Measurements from ENCODE around the gene TNNT2.

Gene TNNT2

DNA sequence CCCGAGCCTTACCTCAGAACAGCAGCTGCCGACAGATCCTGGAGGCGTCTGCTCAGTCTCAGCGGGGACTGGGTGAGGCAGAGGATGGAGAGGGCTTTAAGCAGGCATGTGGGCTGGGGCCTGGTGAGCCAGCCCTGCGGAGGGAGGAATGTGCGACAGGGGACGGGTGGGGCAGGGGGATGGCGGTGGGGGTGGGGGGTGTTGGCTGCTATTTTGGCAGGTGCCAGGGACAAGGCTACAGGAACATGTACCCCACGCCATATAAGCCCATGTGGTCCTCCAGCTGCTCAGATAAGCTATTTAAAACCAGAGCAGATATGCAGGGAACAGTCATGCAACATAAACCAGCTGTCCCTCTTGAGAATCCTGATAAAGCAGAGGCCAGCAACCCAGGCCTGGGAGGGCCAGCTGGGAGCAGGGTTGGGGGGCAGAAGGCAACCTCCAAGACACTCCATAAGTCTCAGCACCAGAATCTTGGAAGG lies at the start of gene TNNT2:
TSS of gene TNNT2 (minus strand) at position 70 of the 482 bp plus-strand sequence. CDS start 4,426 bp downstream, outside the sequence.
- no peak for DNase-seq

GRCh38 chr1:201426479-201427310 lies 49.2 kb upstream of the TNNT2 start:
- no peak for DNase-seq

GRCh38 chr1:201424146-201424545 lies 46.7 kb upstream of the TNNT2 start:
- DNase-seq: no peak

- DNase-seq: no peak
Observed at GRCh38 chr1:201423655-201424054, 46.2 kb upstream of the TNNT2 start.

GRCh38 chr1:201422436-201423030 lies 45.1 kb upstream of the TNNT2 start:
- DNase-seq: no peak

DNA sequence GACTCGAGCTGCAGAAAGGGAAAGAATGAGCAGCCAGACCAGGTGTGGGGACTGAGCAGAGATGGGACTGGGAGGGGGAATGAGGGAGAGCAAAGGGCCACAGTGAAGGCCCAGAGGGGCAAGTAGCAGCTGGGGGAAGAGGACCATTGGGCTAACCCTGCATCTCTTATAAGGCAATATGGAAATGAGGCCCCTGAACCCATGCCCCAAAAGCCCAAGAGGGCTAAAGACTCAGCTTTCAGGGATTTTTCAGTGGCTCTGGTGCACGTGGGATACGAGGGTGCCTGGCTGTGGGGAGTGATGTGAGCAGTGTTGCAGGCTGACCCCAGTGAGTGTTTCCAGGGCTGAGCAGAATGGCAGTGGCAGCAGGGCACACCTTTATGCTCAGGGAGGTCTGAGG lies 44.5 kb upstream of the TNNT2 start:
- no peak for DNase-seq

DNA sequence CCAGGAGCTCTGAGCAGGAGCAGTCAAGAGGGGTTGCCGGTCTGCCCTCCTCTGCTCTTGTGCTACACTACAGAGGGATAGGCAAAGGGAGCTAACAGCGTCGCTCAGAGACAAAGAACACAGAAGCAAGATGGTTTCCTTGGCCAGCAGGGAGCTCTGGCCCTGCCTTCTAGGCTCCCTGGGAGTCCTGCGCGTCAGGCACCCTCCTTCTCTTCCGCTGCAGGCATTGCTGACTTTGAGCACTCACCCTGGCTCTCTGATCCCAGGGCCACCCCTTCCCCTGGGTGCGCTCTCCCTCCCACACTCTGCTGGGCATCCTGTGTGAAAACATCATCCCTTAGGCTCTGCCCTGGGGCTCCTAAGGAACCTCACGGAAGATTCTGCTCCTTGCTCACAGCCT lies 43.6 kb upstream of the TNNT2 start:
- no peak for DNase-seq

DNA sequence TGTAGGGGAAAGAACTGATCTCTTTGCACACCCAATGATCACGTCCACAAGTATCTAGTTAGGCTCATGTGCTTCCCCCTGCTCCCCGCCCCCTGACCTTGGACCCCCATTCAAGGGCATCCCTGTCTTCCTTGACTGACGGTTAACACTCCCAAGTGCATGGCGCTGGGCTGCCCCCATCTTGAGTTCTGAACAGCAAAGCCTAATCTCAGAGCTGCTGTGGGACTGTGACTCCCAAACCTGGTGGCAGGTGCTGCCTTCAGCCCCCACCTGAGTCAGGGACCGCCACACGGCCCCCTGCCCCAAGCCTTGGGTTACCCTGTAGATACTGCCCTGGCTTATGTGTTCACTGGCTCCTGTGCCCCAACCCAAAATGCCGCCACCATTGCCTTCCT lies 43.1 kb upstream of the TNNT2 start:
- no peak for DNase-seq

DNA sequence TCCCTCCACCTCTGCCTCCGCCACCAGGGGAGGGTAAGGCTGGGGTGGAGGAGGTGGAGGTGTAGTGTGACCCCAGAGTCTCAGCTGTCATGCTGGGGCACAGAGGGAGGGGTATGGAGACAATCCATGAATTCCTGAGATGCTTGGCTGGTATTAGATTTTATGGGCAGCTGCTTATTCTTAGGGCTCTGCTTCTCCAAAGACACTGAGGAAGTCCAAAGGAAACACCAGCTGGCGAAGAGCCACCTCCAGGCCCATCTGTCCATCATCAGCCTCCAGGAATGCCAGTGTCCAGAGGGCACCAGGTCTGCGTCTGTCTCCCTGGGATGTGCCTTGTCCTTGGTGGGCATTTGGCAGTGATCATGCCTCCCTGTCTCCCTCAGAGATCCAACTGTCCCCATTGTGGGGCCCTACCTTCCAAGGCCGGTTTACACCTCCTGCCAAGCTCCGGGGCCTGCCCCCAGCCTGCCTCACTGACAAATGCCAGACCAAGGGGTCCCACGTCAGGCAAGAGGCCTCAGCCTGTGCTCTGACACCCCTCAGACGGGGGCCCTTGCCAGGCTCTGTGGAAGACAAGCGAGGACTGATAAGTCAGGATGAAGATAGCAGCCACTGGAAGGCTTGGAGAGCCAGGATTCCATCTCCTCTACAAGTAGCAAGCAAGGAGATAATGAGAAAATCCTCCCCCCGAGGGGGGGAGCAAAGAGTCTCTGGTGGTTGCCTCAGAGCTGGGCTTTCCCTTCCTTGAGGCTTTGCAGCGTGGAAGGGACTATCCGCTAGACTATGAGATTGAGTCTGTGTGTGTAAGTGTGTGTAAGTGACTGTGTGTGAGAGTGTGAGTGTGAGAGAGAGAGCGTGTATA lies 42.5 kb upstream of the TNNT2 start:
- DNase-seq: no peak

DNA sequence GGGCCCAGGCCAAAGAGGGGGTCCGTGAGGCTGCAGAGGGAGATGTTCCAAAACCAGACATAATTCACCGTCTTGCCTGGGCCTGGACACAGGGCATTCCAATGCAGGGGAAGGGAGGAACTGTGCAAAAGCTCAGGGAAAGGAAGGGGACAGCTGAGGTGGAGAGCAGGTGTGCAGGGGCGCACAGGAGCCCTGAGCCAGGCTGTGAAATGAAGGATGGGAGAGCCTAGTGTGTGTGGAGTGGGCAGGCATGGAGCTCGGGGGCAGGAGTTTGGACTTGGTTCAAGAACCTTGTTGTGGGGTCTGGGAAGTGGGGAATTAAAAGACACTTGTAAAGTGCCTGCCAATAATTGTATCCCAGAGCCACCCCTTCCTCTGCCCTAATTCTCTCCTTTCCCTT lies 41.8 kb upstream of the TNNT2 start:
- no peak for DNase-seq

DNA sequence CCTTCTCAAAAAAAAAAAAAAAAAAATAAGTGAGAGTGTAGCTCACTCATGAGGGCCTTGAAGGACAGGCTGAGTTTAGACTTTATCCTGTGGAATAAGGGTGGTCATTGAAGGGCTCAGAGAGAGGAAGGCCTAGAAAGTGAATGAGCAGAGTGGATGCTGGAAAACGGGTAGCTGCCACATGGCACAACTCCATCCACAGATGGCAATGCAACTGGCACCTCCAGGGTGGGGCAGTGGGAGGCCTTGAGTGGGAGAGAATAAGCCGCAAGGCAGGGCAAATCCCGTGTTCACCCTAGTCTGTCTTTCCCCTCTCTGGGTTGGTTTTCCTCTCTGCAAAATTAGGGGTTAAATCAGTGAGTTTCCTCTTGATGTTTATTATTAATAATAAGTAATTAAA lies 41.0 kb upstream of the TNNT2 start:
- DNase-seq: no peak

DNA sequence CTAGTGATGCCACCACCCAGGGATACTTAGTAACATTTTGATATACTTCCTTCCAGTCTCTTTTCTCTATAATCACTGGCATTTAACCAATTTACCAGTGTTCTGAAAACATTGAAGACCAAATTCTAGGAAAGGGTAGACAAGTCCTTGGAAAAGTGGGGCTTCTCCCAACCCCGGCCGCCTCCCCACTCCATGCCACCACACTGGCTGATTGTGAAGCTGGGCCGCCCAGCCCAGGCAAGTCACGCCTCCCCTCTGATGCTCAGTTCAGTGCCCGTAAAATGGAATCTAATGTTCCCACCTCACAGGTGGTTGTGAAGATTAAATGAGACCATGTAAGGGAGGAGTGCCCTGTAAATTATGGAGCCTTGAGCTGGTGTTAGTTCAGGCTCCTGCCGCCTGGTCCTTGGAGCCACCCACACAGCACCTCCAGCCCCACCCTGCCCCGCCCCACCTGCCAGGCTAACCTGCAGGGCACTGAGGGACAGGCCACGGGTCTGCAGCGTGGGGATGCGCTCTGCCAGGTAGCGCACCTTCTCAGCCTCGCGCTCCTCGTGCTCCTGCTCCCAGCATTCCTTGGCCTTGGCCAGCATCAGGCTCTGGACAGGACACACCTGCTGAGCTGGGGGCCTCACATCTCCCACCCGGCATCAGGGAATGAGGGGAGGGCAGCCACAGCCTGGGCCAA lies 36.7 kb upstream of the TNNT2 start:
- no peak for DNase-seq

- DNase-seq: no peak
Observed at GRCh38 chr1:201411292-201411691, 33.8 kb upstream of the TNNT2 start.

DNA sequence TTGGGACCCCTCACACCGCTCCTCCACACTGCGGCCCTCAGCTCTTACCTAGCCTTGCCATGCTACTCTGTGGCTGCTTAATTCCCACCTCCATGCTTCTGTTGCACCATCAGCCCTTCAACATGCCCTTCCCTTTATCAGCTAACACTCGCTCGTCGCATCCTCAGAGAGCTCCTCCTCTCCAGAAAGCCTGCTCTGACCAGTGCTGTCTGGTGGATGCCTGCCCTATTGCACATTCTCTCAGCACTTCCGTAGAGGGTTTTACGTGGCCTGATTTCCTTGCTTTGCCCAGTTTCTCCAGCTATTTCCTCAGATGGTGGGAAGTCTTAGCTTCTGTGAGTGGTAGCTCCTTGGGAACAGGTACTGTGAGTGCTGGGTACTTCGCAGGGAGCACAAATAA lies 32.0 kb upstream of the TNNT2 start:
- DNase-seq: no peak

DNA sequence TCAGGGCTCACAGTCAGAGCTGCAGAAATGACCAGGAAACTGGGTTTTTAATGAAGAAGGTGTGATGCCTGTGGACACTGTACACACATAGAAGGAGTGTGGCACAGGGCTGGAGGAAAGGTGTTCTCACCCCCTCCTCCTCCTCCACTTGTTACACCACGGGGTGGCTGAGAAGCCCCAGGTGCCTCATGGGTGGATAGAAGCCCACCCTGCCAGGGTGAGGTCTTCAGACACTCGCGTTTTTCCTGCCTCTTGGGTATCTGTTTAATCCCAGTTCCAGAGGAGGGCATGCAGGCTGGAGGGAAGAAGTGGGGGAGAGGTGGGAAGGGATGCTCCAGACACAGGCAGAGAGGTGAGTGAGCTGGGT lies 31.3 kb upstream of the TNNT2 start:
- DNase-seq: no peak

- peak; percentile 46 for DNase-seq
Observed at GRCh38 chr1:201408176-201408833, 30.8 kb upstream of the TNNT2 start.

- no peak for DNase-seq
Observed at GRCh38 chr1:201406831-201407406, 29.4 kb upstream of the TNNT2 start.

DNA sequence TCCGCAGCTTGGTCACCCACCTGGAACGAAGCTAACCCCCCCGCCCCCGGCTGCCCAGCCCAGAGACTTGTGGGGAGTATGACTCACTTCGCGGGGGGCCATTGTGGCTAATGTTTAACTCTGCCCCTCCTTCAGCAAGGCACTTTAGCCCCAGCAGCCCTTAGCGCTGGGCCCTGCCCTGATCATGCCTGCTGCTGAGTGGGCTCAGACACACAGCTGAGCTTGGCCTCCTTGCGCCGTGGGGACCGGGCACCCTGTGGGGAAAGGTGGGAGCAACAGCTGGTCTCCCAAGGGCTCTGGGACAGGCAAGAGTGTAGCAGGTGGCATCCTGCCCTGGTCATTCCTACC lies 28.0 kb upstream of the TNNT2 start:
- no peak for DNase-seq

GRCh38 chr1:201404722-201405483 lies 27.4 kb upstream of the TNNT2 start:
- no peak for DNase-seq

DNA sequence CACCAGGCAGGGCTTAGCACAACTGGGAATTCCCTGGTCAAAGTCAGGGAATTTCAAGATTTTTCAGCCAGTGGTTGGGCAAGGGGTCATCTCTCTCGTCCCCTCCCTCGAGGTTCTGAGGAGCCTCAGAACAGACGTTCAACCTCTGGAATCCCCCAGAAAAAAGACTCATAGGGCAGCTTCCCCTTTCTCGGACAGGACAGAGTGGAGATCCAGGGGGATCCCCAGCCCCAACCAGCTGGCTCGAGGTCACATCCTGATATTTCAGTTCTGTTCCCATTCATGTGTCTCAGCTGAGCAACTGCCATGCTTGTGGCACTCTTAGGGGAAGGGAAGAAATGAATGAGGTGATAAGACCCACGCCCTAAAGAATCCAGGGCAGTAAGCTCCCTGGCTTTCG lies 26.6 kb upstream of the TNNT2 start:
- no peak for DNase-seq

DNA sequence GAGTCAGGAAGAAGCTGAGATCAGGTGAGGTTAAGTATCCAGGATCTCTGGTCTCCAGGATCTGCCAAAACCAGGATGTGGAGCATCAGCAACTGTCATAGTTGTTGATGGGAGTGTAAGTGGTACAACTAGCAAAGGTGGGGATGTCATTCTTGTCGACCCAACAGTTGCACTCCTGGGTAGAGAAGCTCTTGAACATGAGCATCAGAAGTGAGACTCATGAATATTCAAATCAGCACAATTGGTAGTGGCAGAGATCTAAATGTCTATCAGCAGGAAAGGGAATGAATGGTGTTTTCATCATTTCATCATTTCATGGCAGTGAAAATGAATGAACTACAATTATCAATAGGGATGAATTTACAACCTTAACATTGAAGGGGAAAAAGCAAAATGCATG lies 25.9 kb upstream of the TNNT2 start:
- no peak for DNase-seq
